Muscle layer of colon (tissue), 2 donors: Measurements from ENCODE around the gene ABHD18.
"Not testable (repeated sequence)": the region's sequence is repeated elsewhere in the genome, so short reads cannot be mapped to it uniquely, and the experiment has no call there.

Experiments used
- H3K27ac ChIP-seq: one replicate; pipeline ENCODE4 v1.7.0; 2013; ENCODE audit warnings: low read depth, mild to moderate bottlenecking, low read length, moderate library complexity
- H3K27me3 ChIP-seq, 2 donors: one replicate each; pipeline ENCODE4 v1.7.0; 2013; ENCODE audit warnings: low read length in 2 of 2, mild to moderate bottlenecking in 2 of 2; ENCODE audit not compliant: insufficient read depth in 2 of 2, control insufficient read depth in 1 of 2
- H3K36me3 ChIP-seq: one replicate; pipeline ENCODE4 v1.7.0; 2013; ENCODE audit warnings: mild to moderate bottlenecking, low read length; ENCODE audit not compliant: insufficient read depth
- H3K4me1 ChIP-seq: one replicate; pipeline ENCODE4 v1.7.0; 2013; ENCODE audit warnings: mild to moderate bottlenecking, low read length; ENCODE audit not compliant: insufficient read depth
- H3K4me3 ChIP-seq, 2 donors: one replicate each; pipeline ENCODE4 v1.7.0; 2013; ENCODE audit warnings: low read length in 2 of 2, low read depth in 1 of 2, mild to moderate bottlenecking in 1 of 2, moderate library complexity in 1 of 2
- H3K9ac ChIP-seq: one replicate; pipeline ENCODE4 v1.7.0; 2013; ENCODE audit warnings: low read length
- H3K9me3 ChIP-seq: one replicate; pipeline ENCODE4 v1.7.0; 2013; ENCODE audit warnings: mild to moderate bottlenecking, low read length
- donor health status: abdominal sarcoma.
- donor health status: Adenocarcinoma of cecum.

The ABHD18 gene

DNA sequence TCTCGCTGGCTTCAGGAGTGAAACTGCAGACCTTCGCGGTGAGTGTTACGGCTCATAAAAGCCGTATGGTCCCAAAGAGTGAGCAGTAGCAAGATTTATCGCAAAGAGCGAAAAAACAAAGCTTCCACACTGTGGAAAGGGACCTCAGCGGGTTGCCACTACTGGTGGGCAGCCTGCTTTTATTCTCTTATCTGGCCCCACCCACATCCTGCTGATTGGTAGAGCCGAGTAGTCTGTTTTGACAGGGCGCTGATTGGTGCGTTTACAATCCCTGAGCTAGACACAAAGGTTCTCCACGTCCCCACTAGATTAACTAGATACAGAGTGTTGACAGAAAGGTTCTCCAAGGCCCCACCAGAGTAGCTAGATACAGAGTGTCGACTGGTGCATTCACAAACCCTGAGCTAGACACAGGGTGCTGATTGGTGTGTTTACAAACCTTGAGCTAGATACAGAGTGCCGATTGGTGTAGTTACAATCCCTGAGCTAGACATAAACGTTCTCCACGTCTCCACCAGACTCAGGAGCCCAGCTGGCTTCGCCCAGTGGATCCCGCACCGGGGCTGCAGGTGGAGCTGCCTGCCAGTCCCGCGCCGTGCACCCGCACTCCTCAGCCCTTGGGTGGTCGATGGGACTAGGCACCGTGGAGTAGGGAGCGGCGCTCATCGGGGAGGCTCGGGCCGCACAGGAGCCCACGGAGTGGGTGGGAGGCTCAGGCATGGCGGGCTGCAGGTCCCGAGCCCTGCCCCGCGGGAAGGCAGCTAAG is 1.4 kb upstream of the ABHD18 start:
- not testable (repeated sequence) for H3K4me3 ChIP-seq, H3K36me3 ChIP-seq, H3K27ac ChIP-seq, H3K27me3 ChIP-seq, H3K9ac ChIP-seq, H3K4me1 ChIP-seq, H3K9me3 ChIP-seq

DNA sequence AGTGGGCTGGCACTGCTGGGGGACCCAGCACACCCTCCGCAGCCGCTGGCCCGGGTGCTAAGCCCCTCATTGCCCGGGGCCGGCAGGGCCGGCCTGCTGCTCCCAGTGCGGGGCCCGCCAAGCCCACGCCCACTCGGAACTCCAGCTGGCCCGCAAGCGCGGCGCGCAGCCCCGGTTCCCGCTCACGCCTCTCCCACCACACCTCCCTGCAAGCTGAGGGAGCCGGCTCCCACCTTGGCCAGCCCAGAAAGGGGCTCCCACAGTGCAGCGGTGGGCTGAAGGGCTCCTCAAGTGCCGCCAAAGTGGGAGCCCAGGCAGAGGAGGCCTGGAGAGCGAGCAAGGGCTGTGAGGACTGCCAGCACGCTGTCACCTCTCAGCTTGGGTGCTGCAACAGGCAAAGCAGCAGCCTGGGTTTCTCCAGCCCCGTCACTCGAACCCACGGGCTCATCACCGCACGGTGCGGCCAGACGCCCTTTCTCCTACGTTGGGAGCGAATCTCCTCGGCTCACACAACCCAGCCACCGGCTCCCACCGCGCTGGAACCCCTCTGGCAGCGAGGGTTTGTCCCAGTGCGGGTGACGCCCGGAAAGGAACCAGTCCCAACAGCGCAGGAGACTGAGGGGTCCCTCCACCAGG is 662 bp upstream of the ABHD18 start:
- H3K9ac ChIP-seq: peak overlapping the region; percentile 39
- H3K4me1 ChIP-seq: not testable (repeated sequence)

DNA sequence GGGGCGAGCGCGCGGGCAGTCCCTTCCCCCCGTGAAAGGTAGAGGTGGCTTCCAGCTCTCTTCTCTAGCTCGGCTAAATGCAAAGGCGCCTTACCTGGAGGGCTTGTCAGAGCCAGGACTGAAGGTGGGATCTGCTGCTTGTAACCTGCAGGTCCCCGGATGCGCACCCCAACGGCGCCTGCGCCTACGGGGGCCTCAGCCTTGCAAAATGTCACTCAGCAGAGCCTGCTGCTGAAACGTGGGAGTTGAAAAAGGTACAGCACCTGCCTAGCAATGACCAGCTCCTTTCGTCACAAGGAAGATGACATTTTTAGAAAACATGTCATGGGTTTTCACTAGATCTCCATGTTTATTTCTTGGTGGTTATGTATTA is 583 bp downstream of the ABHD18 start:
- H3K9me3 ChIP-seq: no peaks in the 10 kb centered on the region
- H3K4me3 ChIP-seq: peak overlapping the region; percentile 95 to 98
- H3K27me3 ChIP-seq: no peaks in the 10 kb centered on the region
- peak overlapping the region; percentile 93 for H3K27ac ChIP-seq
- H3K9ac ChIP-seq: peak overlapping the region; percentile 39
- no peaks in the 10 kb centered on the region for H3K36me3 ChIP-seq
- H3K4me1 ChIP-seq: peaks cover 5% of the 10 kb centered on the region

More for the DNA sequence above, 662 bp upstream of the ABHD18 start:
- Histone ChIP-seq H3K27ac (peak overlapping the region; percentile 93), H3K4me3 (peak overlapping the region; percentile 95 to 98)
- H3K27me3 ChIP-seq, H3K9me3 ChIP-seq, H3K36me3 ChIP-seq: not testable (repeated sequence)

DNA sequence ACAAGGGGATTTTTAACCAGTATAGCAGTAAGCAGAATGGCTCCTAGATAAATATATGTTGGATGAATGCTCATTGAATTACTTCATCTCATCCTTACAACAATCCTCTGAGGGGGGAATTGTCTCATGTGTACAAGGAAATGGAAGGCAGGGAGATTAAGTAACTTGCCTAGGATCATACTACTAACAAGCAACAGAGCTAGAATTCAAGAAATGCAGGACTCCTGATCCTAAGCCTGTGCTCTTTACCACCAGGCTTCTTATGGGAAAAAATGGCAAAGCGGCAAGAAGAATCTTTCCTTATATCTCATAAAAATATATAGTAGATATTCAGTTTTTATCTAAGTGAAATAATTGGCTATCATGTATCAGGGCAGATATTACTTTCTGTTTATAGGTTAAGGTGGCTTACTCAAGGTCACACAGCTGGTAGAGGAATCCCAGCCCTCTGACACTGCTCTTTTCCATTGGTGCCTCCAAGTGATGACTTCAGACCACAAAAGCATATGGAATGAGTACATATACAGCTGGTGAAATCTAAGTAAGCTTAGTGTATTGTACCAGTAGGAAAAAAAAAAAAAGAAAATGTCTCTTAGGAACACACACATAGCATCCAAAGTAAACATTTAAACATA is 2.1 kb downstream of the ABHD18 start:
- Histone ChIP-seq H3K36me3 (no peaks in the 10 kb centered on the region), H3K27me3 (no peaks in the 10 kb centered on the region), H3K9ac (no peak overlapping the region), H3K27ac (no peak overlapping the region), H3K4me1 (peaks cover 5% of the 10 kb centered on the region), H3K4me3 (no peak overlapping the region), H3K9me3 (no peaks in the 10 kb centered on the region)

DNA sequence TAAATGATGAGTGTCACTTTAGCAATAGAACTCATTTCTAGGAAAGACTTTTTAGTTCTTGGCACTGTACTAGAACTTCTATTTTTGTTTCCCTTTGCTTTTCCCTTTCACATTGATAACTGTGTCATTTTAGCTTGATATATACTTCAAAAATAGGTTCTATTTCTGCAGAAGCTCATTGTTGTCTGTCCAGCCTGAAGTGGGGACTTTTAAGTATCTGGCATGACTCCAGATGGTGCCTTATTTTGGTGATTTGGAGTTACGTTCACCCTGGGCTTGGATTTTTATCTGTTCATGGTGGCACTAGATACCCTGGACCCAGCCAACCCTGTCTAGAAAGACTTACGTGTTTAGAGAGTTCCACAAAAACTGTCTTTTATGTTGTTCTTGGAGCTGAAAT is 3.4 kb downstream of the ABHD18 start:
- Histone ChIP-seq H3K9ac (no peak overlapping the region), H3K27ac (no peak overlapping the region), H3K4me1 (peaks cover 5% of the 10 kb centered on the region), H3K9me3 (no peaks in the 10 kb centered on the region), H3K36me3 (no peaks in the 10 kb centered on the region), H3K27me3 (no peaks in the 10 kb centered on the region), H3K4me3 (no peak overlapping the region)

DNA sequence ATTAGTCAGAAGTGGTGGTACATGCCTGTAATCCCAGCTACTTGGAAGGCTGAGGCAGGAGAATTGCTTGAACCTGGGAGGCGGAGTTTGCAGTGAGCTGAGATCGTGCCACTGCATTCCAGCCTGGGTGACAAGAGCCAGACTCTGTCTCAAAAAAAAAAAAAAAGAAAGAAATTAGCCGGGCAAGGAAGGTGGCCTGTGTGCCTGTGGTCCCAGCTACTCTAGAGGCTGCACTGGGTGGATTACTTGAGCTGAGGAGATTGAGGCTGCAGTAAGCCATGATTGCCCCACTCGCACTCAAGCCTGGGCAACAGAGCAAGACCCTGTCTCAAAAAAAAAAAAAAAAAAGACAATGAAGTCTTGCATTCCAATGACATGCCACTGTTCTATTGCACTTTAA is 5.7 kb downstream of the ABHD18 start:
- H3K27me3 ChIP-seq, H3K9me3 ChIP-seq, H3K4me3 ChIP-seq, H3K36me3 ChIP-seq, H3K9ac ChIP-seq, H3K27ac ChIP-seq, H3K4me1 ChIP-seq: not testable (repeated sequence)

DNA sequence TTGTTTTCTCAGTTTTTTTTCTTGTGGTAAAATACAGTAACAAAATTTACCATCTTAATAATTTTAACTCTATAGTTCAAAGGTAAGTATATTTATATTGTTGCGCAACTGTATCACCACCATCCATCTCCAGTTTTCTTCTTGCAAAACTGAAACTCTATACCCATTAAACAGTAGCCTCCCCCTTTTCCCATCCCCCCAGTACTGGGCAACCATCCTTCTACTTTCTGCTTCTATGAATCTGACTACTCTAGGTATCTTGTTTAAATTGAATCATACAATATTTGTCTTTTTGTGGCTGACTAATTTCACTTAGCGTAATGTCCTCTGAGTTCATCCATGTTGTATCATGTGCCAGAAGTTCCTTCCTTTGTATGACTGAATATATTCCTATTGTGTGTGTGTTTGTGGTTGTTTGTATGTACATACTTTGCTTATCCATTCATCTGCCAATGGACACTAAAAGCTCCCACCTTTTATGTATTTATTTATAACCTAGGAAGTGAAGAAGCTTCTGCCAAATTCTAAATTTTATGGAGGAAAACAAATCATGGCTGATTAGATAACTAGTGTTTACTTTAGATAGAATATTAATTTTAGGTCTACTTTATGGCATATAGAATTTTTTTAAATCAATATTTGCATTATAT is 10.0 kb downstream of the ABHD18 start:
- Histone ChIP-seq H3K4me3 (no peak overlapping the region), H3K9me3 (no peaks in the 10 kb centered on the region), H3K4me1 (no peaks in the 10 kb centered on the region), H3K27ac (no peak overlapping the region), H3K36me3 (no peaks in the 10 kb centered on the region), H3K9ac (no peak overlapping the region), H3K27me3 (no peaks in the 10 kb centered on the region)

DNA sequence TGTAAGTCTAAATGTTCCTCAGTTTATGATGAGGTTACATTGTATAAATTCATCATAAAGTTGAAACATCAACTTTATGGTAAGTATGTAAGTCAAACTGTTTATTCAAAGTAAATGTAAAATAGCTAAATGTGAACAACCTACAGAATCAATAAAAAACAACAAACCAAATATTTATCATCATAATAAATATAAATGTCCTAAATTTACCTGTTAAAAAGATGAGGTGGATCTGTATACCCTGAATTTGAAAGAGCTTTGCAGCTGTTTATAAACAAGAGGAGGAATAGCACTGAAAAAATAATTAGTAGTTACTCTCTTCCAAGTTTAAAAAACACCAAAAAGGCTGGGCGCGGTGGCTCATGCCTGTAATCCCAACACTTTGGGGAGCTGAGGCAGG is 13.7 kb downstream of the ABHD18 start:
- Histone ChIP-seq H3K9me3 (no peaks in the 10 kb centered on the region), H3K27ac (no peak overlapping the region), H3K27me3 (no peaks in the 10 kb centered on the region), H3K4me1 (no peaks in the 10 kb centered on the region), H3K4me3 (no peak overlapping the region), H3K36me3 (no peaks in the 10 kb centered on the region), H3K9ac (no peak overlapping the region)

DNA sequence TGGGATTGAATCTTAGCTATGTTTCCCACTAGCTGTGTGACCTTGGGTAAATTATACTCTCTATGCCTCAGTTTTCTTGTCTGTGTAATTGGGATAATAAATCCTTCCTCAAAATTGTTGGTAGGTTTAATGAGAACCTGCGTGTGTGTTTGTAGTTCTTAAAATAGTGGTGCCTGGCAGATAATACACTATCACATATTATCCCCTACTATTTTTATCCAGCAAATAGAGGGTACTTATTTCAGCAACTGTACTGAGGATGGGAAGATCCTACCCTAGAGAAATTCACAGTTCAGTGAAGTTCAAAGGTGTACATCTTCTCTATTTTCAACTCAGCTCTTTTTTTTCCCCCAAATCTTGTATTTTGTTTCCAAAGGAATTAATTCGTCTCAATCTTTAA is 17.2 kb downstream of the ABHD18 start:
- H3K9ac ChIP-seq: no peak overlapping the region
- no peaks in the 10 kb centered on the region for H3K9me3 ChIP-seq
- no peaks in the 10 kb centered on the region for H3K27me3 ChIP-seq
- no peak overlapping the region for H3K4me3 ChIP-seq
- peaks cover 9% of the 10 kb centered on the region for H3K36me3 ChIP-seq
- no peak overlapping the region for H3K27ac ChIP-seq
- no peaks in the 10 kb centered on the region for H3K4me1 ChIP-seq

DNA sequence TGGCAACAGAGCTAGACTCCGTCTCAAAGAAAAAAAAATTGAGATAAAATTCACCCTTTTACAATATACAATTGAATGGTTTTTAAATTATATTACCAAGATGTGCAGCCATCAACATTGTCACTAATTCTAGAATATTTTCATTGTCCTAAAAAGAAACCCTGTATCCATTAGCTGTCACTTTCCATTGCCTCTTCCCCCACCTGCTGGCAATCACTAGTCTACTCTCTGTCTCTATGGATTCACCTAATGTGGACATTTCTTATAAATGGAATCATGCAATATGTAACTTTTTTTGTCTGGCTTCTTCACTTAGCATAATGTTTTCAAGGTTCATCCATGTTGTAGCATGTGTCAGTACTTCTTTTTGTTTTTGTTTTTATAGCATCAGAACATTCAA is 20.8 kb downstream of the ABHD18 start:
- Histone ChIP-seq H3K9ac (no peak overlapping the region), H3K4me1 (no peaks in the 10 kb centered on the region), H3K36me3 (peaks cover 9% of the 10 kb centered on the region), H3K4me3 (no peak overlapping the region), H3K27ac (no peak overlapping the region), H3K9me3 (no peaks in the 10 kb centered on the region), H3K27me3 (no peaks in the 10 kb centered on the region)

DNA sequence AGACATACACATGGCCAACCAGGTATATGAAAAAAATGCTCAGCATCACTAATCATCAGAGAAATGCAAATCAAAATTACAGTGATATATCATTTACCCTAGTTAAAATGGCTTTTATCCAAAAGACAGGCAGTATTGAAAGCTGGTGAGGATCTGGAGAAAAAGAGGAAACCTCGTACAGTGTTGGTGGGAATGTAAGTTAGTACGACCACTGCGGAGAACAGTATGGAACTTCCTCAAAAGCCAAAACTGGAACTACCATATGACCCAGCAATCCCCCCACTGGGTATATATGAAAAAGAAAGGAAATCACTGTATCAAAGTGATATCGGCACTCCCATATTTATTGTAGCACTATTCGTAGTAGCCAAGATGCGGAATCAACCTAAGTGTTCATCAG is 23.4 kb downstream of the ABHD18 start:
- H3K9ac ChIP-seq: no peak overlapping the region
- peaks cover 9% of the 10 kb centered on the region for H3K36me3 ChIP-seq
- no peak overlapping the region for H3K27ac ChIP-seq
- H3K4me1 ChIP-seq: no peaks in the 10 kb centered on the region
- no peaks in the 10 kb centered on the region for H3K9me3 ChIP-seq
- no peaks in the 10 kb centered on the region for H3K27me3 ChIP-seq
- no peak overlapping the region for H3K4me3 ChIP-seq
